ENCODE data around the gene OSBPL1A. TPM values are rescaled to one million over a fixed set of nuclear protein-coding genes. Genes with fewer than 3 reads are reported as not detected.
A peak's percentile ranks its signal among the peaks of the same experiment; 100 is the strongest.

OSBPL1A gene
- total and polyA plus RNA-seq, 11 donors, result 32.8 to 85.4 (median 71.0) TPM

- DNase-seq (no peak), ATAC-seq (peak in 1 of 4 donors; percentile 18)
- no peak overlapping the region for H3K4me3 ChIP-seq
- WGBS, 4 donors, result 71 to 77% (median 74%) methylated on average over 4 of the region's 4 CpGs
- H3K27ac ChIP-seq, result peak overlapping the region in 1 of 12 donors; percentile 66
- H3K27me3 ChIP-seq, result no peaks in the 10 kb centered on the region
- TF ChIP-seq CTCF (IDR thresholded peaks at IDR 0.05) (no peak), POLR2A (IDR thresholded peaks at IDR 0.05) (no peak)
- intact Hi-C loops (cut with DNase I), result loop anchor here in 2 of 10 donors (5.0 to 10.0 kb wide), 2 partner anchors 33 to 51 kb away; no protein-coding TSS in a partner anchor
- H3K4me1 ChIP-seq, result peaks cover 0 to 52% (median 22%) of the 10 kb centered on the region in 12 donors
- no peaks in the 10 kb centered on the region for H3K36me3 ChIP-seq
- peaks cover 0 to 15% (median 0%) of the 10 kb centered on the region in 12 donors for H3K9me3 ChIP-seq
Measured at GRCh38 chr18:24265502-24266064, 132.0 kb downstream of the OSBPL1A start.

DNA sequence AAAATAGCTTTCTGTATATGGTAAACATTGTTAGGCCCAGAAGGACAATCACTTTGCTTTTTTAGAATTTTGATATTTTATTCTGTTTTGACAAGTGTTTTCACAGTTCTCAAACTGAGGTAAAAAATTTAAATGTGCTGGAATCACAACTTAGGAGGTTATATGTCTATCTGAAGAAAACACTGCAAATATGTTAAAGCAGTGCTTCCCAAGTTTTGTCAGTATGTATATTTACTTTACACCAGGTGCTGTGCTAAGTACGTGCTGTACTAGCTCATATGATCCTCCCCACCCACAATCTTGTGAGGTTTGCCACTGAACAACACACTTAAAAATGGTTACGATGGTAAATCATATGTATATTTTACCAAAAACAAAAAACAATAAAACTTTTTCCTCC, 134.6 kb downstream of the OSBPL1A start:
- H3K4me1 ChIP-seq, result peaks cover 0 to 46% (median 19%) of the 10 kb centered on the region in 12 donors
- intact Hi-C loops (cut with DNase I), result loop anchor here in 1 of 10 donors (10.0 kb wide), 1 partner anchor 48 kb away; no protein-coding TSS in a partner anchor
- WGBS, 4 donors, result 75 to 89% (median 84%) methylated on average over 2 of the region's 2 CpGs

GRCh38 chr18:24262087-24262486, 135.5 kb downstream of the OSBPL1A start:
- DNase-seq, result no peak
- no peaks in the 10 kb centered on the region for H3K36me3 ChIP-seq
- 48 to 61% (median 54%) methylated on average over 4 of the region's 4 CpGs for WGBS, 4 donors
- H3K9me3 ChIP-seq, result peaks cover 0 to 9% (median 1%) of the 10 kb centered on the region in 12 donors
- peak overlapping the region in 7 of 12 donors; percentile 6 to 66 (median 35) for H3K27ac ChIP-seq
- TF ChIP-seq CTCF (IDR thresholded peaks at IDR 0.05) (no peak), POLR2A (IDR thresholded peaks at IDR 0.05) (no peak)
- H3K4me3 ChIP-seq, result no peak overlapping the region
- intact Hi-C loops (cut with DNase I), result loop anchor here in 1 of 10 donors (10.0 kb wide), 1 partner anchor 47 kb away; no protein-coding TSS in a partner anchor
- H3K4me1 ChIP-seq, result peaks cover 0 to 46% (median 19%) of the 10 kb centered on the region in 12 donors
- peak in 3 of 4 donors; percentile 57 to 77 (median 61) for ATAC-seq
- H3K27me3 ChIP-seq, result no peaks in the 10 kb centered on the region

More for the DNA sequence above, 134.6 kb downstream of the OSBPL1A start:
- Histone ChIP-seq H3K27me3 (no peaks in the 10 kb centered on the region), H3K9me3 (peaks cover 0 to 15% (median 0%) of the 10 kb centered on the region in 12 donors), H3K36me3 (no peaks in the 10 kb centered on the region), H3K27ac (peak overlapping the region in 9 of 12 donors; percentile 2 to 66 (median 35)), H3K4me3 (no peak overlapping the region)
- DNase-seq (no peak), ATAC-seq (no peak)
- TF ChIP-seq POLR2A (IDR thresholded peaks at IDR 0.05) (no peak), CTCF (IDR thresholded peaks at IDR 0.05) (no peak)

- Histone ChIP-seq H3K4me3 (no peak overlapping the region), H3K27ac (no peak overlapping the region), H3K27me3 (no peaks in the 10 kb centered on the region), H3K4me1 (peaks cover 0 to 37% (median 19%) of the 10 kb centered on the region in 12 donors), H3K36me3 (no peaks in the 10 kb centered on the region), H3K9me3 (peaks cover 0 to 13% (median 3%) of the 10 kb centered on the region in 12 donors)
- TF ChIP-seq POLR2A (IDR thresholded peaks at IDR 0.05), result no peak
- TF ChIP-seq CTCF (IDR thresholded peaks at IDR 0.05), result no peak
- DNase-seq (no peak), ATAC-seq (no peak)
- intact Hi-C loops (cut with DNase I), result loop anchor here in 1 of 10 donors (10.0 kb wide), 1 partner anchor 45 kb away; no protein-coding TSS in a partner anchor
- WGBS, 4 donors, result 89 to 95% (median 93%) methylated on average over 6 of the region's 6 CpGs
Measured at GRCh38 chr18:24259869-24260641, 137.6 kb downstream of the OSBPL1A start.

Data from heart left ventricle (tissue), 16 donors.